Hepatocyte (in vitro differentiated cells): ENCODE measurements around the gene RPA3. TPM values are rescaled to one million over a fixed set of nuclear protein-coding genes. Genes with fewer than 3 reads are reported as not detected.

Experiments
- DNase-seq: peaks from one replicate; pipeline ENCODE4 v3.0.0-alpha.2; 2016; ENCODE audit warnings: low spot score
- H2AFZ ChIP-seq: fragments of 200-600 bp; sonication (generic); 2 replicates; pipeline ENCODE4 v1.6.0; 2016; ENCODE audit warnings: antibody characterized with exemption, mild to moderate bottlenecking
- H3K27ac ChIP-seq: fragments of 200-600 bp; sonication (generic); 2 replicates; pipeline ENCODE4 v1.5.1; 2016; ENCODE audit warnings: mild to moderate bottlenecking
- H3K27me3 ChIP-seq: fragments of 200-600 bp; sonication (generic); 2 replicates; pipeline ENCODE4 v1.6.1; 2016
- H3K36me3 ChIP-seq: fragments of 200-600 bp; sonication (generic); replicated peaks from 2 replicates; pipeline ENCODE4 v1.5.1; 2016; ENCODE audit warnings: low read depth; ENCODE audit not compliant: insufficient read depth
- H3K4me1 ChIP-seq: fragments of 200-600 bp; sonication (generic); 2 replicates; pipeline ENCODE4 v1.5.1; 2016; ENCODE audit warnings: mild to moderate bottlenecking, moderate library complexity; ENCODE audit not compliant: insufficient read depth
- H3K4me2 ChIP-seq: fragments of 200-600 bp; sonication (generic); 2 replicates; pipeline ENCODE4 v1.6.0; 2016
- H3K4me3 ChIP-seq: fragments of 200-600 bp; sonication (generic); 2 replicates; pipeline ENCODE4 v1.5.1; 2016; ENCODE audit warnings: mild to moderate bottlenecking
- H3K79me2 ChIP-seq: fragments of 200-600 bp; sonication (generic); 2 replicates; pipeline ENCODE4 v1.6.0; 2017; ENCODE audit warnings: mild to moderate bottlenecking
- H3K9me2 ChIP-seq: fragments of 200-600 bp; sonication (generic); replicated peaks from 2 replicates; pipeline ENCODE4 v1.6.0; 2017; ENCODE audit warnings: mild to moderate bottlenecking; ENCODE audit not compliant: insufficient read depth
- H3K9me3 ChIP-seq: fragments of 200-600 bp; sonication (generic); 2 replicates; pipeline ENCODE4 v1.5.1; 2016; ENCODE audit warnings: low read depth, mild to moderate bottlenecking
- H4K20me1 ChIP-seq: fragments of 200-600 bp; sonication (generic); 2 replicates; pipeline ENCODE4 v1.6.0; 2016; ENCODE audit warnings: mild to moderate bottlenecking; ENCODE audit not compliant: insufficient read depth, poor library complexity, severe bottlenecking
- EZH2 ChIP-seq: fragments of 200-600 bp; sonication (generic); IDR thresholded peaks from 2 replicates; pipeline ENCODE4 v1.6.1; 2016; ENCODE audit warnings: antibody characterized with exemption, mild to moderate bottlenecking, borderline replicate concordance
- EZH2phosphoT487 ChIP-seq: fragments of 200-600 bp; sonication (generic); IDR thresholded peaks from one replicate; pipeline ENCODE4 v1.6.1; 2018; ENCODE audit warnings: antibody characterized with exemption, mild to moderate bottlenecking, low read depth, moderate library complexity; ENCODE audit not compliant: unreplicated experiment, severe bottlenecking
- WGBS: methylation state at CpG from one replicate; pipeline ENCODE4 v1.1.6; 2016; ENCODE audit warnings: low lambda C conversion rate; ENCODE audit errors: missing lambda C conversion rate; 5-methylcytosine and 5-hydroxymethylcytosine counted together
- polyA plus RNA-seq: library from polyadenylated mRNA; unstranded; fragments of >200 nt; fragmentation: Nextera tagmentation; extraction: Ambion mirVana; gene quantifications from 2 replicates; pipeline ENCODE4 v1.2.1, GENCODE V29; 2016
- total RNA-seq: library from RNA; depleted of rRNA; stranded (reverse); fragments of >200 nt; gene quantifications from 2 replicates; pipeline ENCODE4 v1.2.3, GENCODE V29; 2014
- TF ChIP-seq, protein P1 (sequence below): fragments of 200-600 bp; sonication (generic); IDR thresholded peaks from 2 replicates; pipeline ENCODE4 v1.5.1; 2016; ENCODE audit warnings: antibody characterized with exemption, mild to moderate bottlenecking; ENCODE audit not compliant: poor library complexity

The RPA3 gene
- total and polyA plus RNA-seq, 2 experiments from 2014 or later, result 17.3 to 38.2 TPM

DNA sequence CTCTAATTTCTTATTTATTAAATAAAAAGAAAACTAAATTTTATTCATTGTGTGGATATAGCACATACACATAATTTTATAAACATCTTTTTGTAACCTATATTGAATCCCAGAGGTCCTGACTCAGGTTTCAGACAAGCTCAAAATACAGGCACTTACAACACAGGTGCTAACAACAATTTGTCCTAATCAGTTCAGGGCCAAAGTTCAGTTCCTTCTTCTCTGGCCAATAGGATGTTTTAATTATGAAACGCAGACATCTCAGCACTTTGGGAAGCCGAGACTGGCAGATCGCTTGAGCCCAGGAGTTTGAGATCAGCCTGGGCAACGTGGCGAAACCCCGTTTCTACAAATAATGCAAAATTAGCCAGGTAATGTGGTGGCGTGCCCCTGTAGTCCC, 15.0 kb downstream of the RPA3 start:
- Histone ChIP-seq H3K36me3 (no peaks in the 10 kb centered on the region), H3K9me2 (no peaks in the 10 kb centered on the region), H3K4me3 (no peak overlapping the region), H3K79me2 (peaks cover 10% of the 10 kb centered on the region), H3K9me3 (no peaks in the 10 kb centered on the region), H3K27ac (no peak overlapping the region), H2AFZ (no peak overlapping the region), H4K20me1 (no peaks in the 10 kb centered on the region), H3K27me3 (no peaks in the 10 kb centered on the region), H3K4me2 (no peak overlapping the region), H3K4me1 (peaks cover 22% of the 10 kb centered on the region)
- DNase-seq, result no peak
- 89% methylated on average over 7 of the region's 7 CpGs for WGBS
- TF ChIP-seq EZH2phosphoT487 (no peak), EZH2 (no peak)
- TF ChIP-seq, protein P1, sequence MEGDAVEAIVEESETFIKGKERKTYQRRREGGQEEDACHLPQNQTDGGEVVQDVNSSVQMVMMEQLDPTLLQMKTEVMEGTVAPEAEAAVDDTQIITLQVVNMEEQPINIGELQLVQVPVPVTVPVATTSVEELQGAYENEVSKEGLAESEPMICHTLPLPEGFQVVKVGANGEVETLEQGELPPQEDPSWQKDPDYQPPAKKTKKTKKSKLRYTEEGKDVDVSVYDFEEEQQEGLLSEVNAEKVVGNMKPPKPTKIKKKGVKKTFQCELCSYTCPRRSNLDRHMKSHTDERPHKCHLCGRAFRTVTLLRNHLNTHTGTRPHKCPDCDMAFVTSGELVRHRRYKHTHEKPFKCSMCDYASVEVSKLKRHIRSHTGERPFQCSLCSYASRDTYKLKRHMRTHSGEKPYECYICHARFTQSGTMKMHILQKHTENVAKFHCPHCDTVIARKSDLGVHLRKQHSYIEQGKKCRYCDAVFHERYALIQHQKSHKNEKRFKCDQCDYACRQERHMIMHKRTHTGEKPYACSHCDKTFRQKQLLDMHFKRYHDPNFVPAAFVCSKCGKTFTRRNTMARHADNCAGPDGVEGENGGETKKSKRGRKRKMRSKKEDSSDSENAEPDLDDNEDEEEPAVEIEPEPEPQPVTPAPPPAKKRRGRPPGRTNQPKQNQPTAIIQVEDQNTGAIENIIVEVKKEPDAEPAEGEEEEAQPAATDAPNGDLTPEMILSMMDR, result no peak

DNA sequence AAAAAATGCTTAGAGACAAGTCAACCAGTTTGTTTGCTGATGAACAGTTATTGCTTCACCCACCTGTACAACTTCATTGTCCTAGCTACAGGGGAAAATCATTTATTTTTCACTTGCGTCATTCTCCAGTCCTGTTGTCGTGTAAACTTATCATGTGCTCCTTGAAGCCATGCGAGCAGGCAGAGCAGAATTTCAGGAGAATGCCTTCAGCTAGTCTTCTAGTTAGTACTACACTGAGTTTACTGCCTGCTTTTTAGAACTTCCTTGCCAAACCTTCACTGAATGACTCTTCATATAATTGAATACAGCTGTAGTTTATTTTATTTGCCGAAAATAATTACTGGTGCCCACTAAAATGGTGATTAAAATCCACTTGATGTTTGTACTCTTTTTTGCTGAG, 15.6 kb downstream of the RPA3 start:
- DNase-seq, result no peak

DNA sequence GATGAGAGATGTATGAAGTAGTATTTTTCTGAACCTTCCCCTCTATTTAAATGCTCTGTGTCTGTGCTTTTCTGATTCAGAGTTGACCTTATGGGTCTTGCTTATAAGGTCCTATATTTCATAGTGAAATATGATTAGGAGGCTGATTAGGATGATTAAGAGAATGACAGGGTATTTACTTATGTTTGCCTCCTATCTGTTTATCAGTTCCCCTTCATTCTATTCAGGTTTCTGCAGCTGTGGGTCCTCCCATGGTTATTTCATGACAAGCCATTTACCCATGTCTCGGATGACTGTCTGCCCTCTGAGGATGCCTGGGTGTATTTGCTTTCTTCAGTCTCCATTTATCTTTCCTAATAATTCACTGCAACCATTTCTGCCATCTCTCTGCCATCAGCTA, 16.9 kb downstream of the RPA3 start:
- Histone ChIP-seq H4K20me1 (no peaks in the 10 kb centered on the region), H3K4me2 (no peak overlapping the region), H3K4me3 (no peak overlapping the region), H3K9me3 (no peaks in the 10 kb centered on the region), H3K36me3 (no peaks in the 10 kb centered on the region), H2AFZ (no peak overlapping the region), H3K4me1 (peaks cover 12% of the 10 kb centered on the region), H3K79me2 (peaks cover 10% of the 10 kb centered on the region), H3K27me3 (no peaks in the 10 kb centered on the region), H3K27ac (no peak overlapping the region), H3K9me2 (no peaks in the 10 kb centered on the region)
- WGBS, result 95% methylated on average over 1 of the region's 1 CpG
- no peak for DNase-seq
- no peak for TF ChIP-seq EZH2phosphoT487
- TF ChIP-seq EZH2, result no peak
- TF ChIP-seq, protein P1, result no peak

More for the DNA sequence above, 15.6 kb downstream of the RPA3 start:
- TF ChIP-seq EZH2 (no peak), EZH2phosphoT487 (no peak)
- TF ChIP-seq, protein P1, result no peak
- peaks cover 17% of the 10 kb centered on the region for H3K4me1 ChIP-seq
- no peaks in the 10 kb centered on the region for H3K9me3 ChIP-seq
- H3K27ac ChIP-seq, result no peak overlapping the region
- H3K79me2 ChIP-seq, result peaks cover 10% of the 10 kb centered on the region
- H3K9me2 ChIP-seq, result no peaks in the 10 kb centered on the region
- H3K4me2 ChIP-seq, result no peak overlapping the region
- H4K20me1 ChIP-seq, result no peaks in the 10 kb centered on the region
- no peak overlapping the region for H2AFZ ChIP-seq
- H3K27me3 ChIP-seq, result no peaks in the 10 kb centered on the region
- 57% methylated on average over 4 of the region's 4 CpGs for WGBS
- no peaks in the 10 kb centered on the region for H3K36me3 ChIP-seq
- no peak overlapping the region for H3K4me3 ChIP-seq

DNA sequence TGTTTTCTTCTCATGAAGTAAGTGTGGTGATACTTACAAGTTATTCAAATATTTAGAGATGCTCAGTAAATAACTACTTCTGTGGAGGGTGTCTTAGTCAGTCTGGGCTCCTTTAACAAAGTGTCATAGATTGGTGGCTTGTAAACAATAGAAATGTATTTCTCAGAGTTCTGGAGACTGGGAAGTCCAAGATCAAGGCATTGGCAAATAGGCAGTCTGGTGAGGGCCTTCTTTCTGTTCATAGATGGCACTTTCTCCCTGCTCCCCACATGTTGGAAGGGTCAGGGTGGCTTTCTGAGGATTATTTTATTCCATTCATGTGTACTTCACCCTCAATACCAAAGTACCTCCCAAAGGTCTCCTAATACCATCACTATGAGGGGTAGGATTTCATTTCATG, 18.4 kb downstream of the RPA3 start:
- H3K4me1 ChIP-seq, result peaks cover 14% of the 10 kb centered on the region
- no peaks in the 10 kb centered on the region for H3K27me3 ChIP-seq
- H3K36me3 ChIP-seq, result no peaks in the 10 kb centered on the region
- H3K4me3 ChIP-seq, result no peak overlapping the region
- peaks cover 10% of the 10 kb centered on the region for H3K79me2 ChIP-seq
- H3K27ac ChIP-seq, result no peak overlapping the region
- no peak overlapping the region for H3K4me2 ChIP-seq
- H2AFZ ChIP-seq, result no peak overlapping the region
- H4K20me1 ChIP-seq, result no peaks in the 10 kb centered on the region
- no peak for DNase-seq
- H3K9me3 ChIP-seq, result no peaks in the 10 kb centered on the region
- H3K9me2 ChIP-seq, result no peaks in the 10 kb centered on the region
- TF ChIP-seq, protein P1, result no peak
- no peak for TF ChIP-seq EZH2
- TF ChIP-seq EZH2phosphoT487, result no peak
